Measurements from ENCODE around the gene TNFSF9.
A peak's percentile ranks its signal among the peaks of the same experiment; 100 is the strongest.
"Not testable (repeated sequence)": the region's sequence is repeated elsewhere in the genome, so short reads cannot be mapped to it uniquely, and the experiment has no call there.

The TNFSF9 gene

GRCh38 chr19:6551607-6552450 is 21.0 kb downstream of the TNFSF9 start:
- Histone ChIP-seq H3K4me3 (ENCODE audit: low read length in 2 of 2) (peak overlapping the region in 1 of 2 donors; percentile 13), H3K9me3 (ENCODE audit: control insufficient read depth in 2 of 2, low read length in 2 of 2) (no peaks in the 10 kb centered on the region), H3K27ac (ENCODE audit: low read depth in 2 of 2, low read length in 2 of 2) (no peak overlapping the region), H3K9ac (ENCODE audit: low read depth in 1 of 2, low read length in 2 of 2) (peak overlapping the region in 1 of 2 donors; percentile 14), H3K4me1 (ENCODE audit: control insufficient read depth in 2 of 2, insufficient read depth in 2 of 2, low read length in 2 of 2) (no peaks in the 10 kb centered on the region), H3K36me3 (ENCODE audit: control insufficient read depth in 2 of 2, insufficient read depth in 2 of 2, low read length in 2 of 2) (no peaks in the 10 kb centered on the region), H3K27me3 (ENCODE audit: control insufficient read depth in 2 of 2, insufficient read depth in 2 of 2, low read length in 2 of 2) (no peaks in the 10 kb centered on the region)

GRCh38 chr19:6556043-6556449 is 25.2 kb downstream of the TNFSF9 start:
- Histone ChIP-seq H3K9me3 (ENCODE audit: control insufficient read depth in 2 of 2, low read length in 2 of 2) (no peaks in the 10 kb centered on the region), H3K9ac (ENCODE audit: low read depth in 1 of 2, low read length in 2 of 2) (no peak overlapping the region), H3K4me3 (ENCODE audit: low read length in 2 of 2) (no peak overlapping the region), H3K27ac (ENCODE audit: low read depth in 2 of 2, low read length in 2 of 2) (no peak overlapping the region), H3K36me3 (ENCODE audit: control insufficient read depth in 2 of 2, insufficient read depth in 2 of 2, low read length in 2 of 2) (no peaks in the 10 kb centered on the region), H3K4me1 (ENCODE audit: control insufficient read depth in 2 of 2, insufficient read depth in 2 of 2, low read length in 2 of 2) (no peaks in the 10 kb centered on the region), H3K27me3 (ENCODE audit: control insufficient read depth in 2 of 2, insufficient read depth in 2 of 2, low read length in 2 of 2) (no peaks in the 10 kb centered on the region)

DNA sequence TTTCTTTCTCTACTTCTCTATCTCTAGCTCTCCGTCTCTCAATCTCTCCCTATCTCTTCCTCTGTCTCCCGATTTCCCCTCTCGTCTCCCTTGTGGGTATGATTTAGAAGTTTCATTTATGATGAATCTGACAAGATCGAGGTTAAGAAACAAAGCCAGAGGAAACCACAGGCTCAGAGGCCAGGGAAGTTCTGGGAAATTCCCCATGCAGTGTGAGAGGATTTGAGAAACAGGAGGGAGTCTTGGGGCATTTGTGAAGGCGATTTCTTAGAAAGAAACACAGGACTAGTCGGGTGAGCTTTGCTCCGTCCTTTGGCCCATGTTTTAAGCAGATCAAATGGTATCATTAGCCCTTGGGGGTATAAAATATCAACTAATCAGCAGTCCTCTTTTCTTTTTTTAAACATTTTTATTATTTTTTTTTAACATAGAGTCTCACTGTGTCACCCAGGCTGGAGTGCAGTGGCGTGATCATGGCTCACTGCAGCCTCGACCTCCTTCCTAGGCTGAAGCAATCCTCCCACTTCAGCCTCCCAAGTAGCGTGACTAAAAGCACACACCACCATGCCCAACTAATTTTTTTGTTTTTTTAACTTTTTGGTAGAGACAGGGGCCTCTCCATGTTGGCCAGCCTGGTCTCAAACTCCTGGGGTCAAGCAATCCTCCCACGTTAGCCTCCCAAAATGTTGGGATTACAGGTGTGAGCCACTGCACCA is 25.8 kb downstream of the TNFSF9 start:
- Histone ChIP-seq H3K36me3 (ENCODE audit: control insufficient read depth in 2 of 2, insufficient read depth in 2 of 2, low read length in 2 of 2) (no peaks in the 10 kb centered on the region), H3K9ac (ENCODE audit: low read depth in 1 of 2, low read length in 2 of 2) (no peak overlapping the region), H3K27ac (ENCODE audit: low read depth in 2 of 2, low read length in 2 of 2) (no peak overlapping the region), H3K9me3 (ENCODE audit: control insufficient read depth in 2 of 2, low read length in 2 of 2) (no peaks in the 10 kb centered on the region), H3K4me3 (ENCODE audit: low read length in 2 of 2) (no peak overlapping the region), H3K4me1 (ENCODE audit: control insufficient read depth in 2 of 2, insufficient read depth in 2 of 2, low read length in 2 of 2) (no peaks in the 10 kb centered on the region), H3K27me3 (ENCODE audit: control insufficient read depth in 2 of 2, insufficient read depth in 2 of 2, low read length in 2 of 2) (no peaks in the 10 kb centered on the region)

DNA sequence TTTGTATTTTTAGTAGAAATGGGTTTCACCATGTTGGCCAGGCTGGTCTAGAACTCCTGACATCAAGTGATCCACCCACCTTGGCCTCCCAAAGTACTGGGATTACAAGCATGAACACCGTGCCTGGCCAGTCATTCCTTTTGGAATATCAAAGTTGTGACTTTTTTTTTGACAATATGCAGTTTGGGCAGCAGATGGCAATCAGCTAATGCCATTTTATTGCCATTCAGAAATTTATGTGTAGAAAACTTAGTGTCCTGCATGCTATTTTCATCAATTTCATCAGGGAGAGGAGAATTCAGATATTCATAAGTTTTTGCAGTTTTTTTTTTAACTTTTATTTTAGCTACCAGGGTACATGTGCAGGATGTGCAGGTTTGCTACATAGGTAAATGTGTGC is 31.6 kb downstream of the TNFSF9 start:
- not testable (repeated sequence) for H3K4me1 ChIP-seq (ENCODE audit: control insufficient read depth in 2 of 2, insufficient read depth in 2 of 2, low read length in 2 of 2); H3K27ac ChIP-seq (ENCODE audit: low read depth in 2 of 2, low read length in 2 of 2); H3K9ac ChIP-seq (ENCODE audit: low read depth in 1 of 2, low read length in 2 of 2); H3K36me3 ChIP-seq (ENCODE audit: control insufficient read depth in 2 of 2, insufficient read depth in 2 of 2, low read length in 2 of 2); H3K4me3 ChIP-seq (ENCODE audit: low read length in 2 of 2); H3K9me3 ChIP-seq (ENCODE audit: control insufficient read depth in 2 of 2, low read length in 2 of 2); H3K27me3 ChIP-seq (ENCODE audit: control insufficient read depth in 2 of 2, insufficient read depth in 2 of 2, low read length in 2 of 2)

DNA sequence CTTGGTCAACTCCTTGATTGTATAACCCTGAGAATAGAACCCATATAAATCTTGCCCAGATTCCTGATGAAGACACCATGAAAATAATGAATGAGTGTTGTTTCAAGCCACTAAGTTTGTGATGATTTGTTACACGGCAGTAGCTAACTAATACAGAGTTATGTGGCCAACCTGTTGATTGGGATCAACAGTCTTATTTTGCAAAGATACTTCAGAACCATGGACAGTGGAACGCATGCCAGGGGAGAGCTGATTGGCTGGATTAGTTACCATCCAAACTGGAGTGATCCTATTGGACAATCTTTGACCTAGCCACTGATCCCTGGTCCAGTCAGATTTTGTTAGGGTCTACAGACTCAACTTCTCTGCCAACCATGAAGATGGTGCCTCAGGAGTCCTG is 33.6 kb downstream of the TNFSF9 start:
- no peaks in the 10 kb centered on the region for H3K27me3 ChIP-seq (ENCODE audit: control insufficient read depth in 2 of 2, insufficient read depth in 2 of 2, low read length in 2 of 2)
- no peaks in the 10 kb centered on the region for H3K4me1 ChIP-seq (ENCODE audit: control insufficient read depth in 2 of 2, insufficient read depth in 2 of 2, low read length in 2 of 2)
- H3K27ac ChIP-seq (ENCODE audit: low read depth in 2 of 2, low read length in 2 of 2), result no peak overlapping the region
- H3K36me3 ChIP-seq (ENCODE audit: control insufficient read depth in 2 of 2, insufficient read depth in 2 of 2, low read length in 2 of 2), result no peaks in the 10 kb centered on the region
- H3K9me3 ChIP-seq (ENCODE audit: control insufficient read depth in 2 of 2, low read length in 2 of 2), result peaks cover 0 to 3% of the 10 kb centered on the region in 2 donors
- no peak overlapping the region for H3K4me3 ChIP-seq (ENCODE audit: low read length in 2 of 2)
- H3K9ac ChIP-seq (ENCODE audit: low read depth in 1 of 2, low read length in 2 of 2), result no peak overlapping the region

- H3K9ac ChIP-seq (ENCODE audit: low read depth in 1 of 2, low read length in 2 of 2); H3K36me3 ChIP-seq (ENCODE audit: control insufficient read depth in 2 of 2, insufficient read depth in 2 of 2, low read length in 2 of 2); H3K4me3 ChIP-seq (ENCODE audit: low read length in 2 of 2); H3K9me3 ChIP-seq (ENCODE audit: control insufficient read depth in 2 of 2, low read length in 2 of 2); H3K27ac ChIP-seq (ENCODE audit: low read depth in 2 of 2, low read length in 2 of 2); H3K27me3 ChIP-seq (ENCODE audit: control insufficient read depth in 2 of 2, insufficient read depth in 2 of 2, low read length in 2 of 2); H3K4me1 ChIP-seq (ENCODE audit: control insufficient read depth in 2 of 2, insufficient read depth in 2 of 2, low read length in 2 of 2): not testable (repeated sequence)
These were observed 35.9 kb downstream of the TNFSF9 start for GRCh38 chr19:6566727-6567126.

DNA sequence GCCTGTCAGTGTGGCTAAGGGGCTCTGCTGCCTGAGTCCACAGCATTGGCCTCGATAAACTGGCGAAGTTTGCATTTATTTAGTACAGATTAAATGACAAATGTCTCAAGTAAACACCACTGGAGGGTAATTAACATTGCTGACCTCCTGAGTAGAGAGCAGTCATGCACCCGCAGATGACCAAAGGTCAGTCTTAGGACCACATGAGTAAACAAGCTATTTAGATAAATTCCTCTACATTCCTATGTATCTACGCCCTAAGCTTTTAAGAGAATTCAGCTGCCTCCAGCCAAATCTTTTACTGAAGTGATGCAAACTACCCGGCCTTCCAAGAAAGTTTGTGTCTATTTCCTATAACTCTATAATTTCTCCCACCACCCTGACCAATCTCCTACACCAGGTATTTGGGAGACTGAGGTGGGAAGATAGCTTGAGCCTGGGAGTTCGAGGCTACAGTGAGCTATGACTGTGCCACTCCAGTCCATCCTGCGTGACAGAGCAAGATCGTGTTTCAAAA is 37.2 kb downstream of the TNFSF9 start:
- no peak overlapping the region for H3K27ac ChIP-seq (ENCODE audit: low read depth in 2 of 2, low read length in 2 of 2)
- H3K4me1 ChIP-seq (ENCODE audit: control insufficient read depth in 2 of 2, insufficient read depth in 2 of 2, low read length in 2 of 2), result no peaks in the 10 kb centered on the region
- peaks cover 0 to 3% of the 10 kb centered on the region in 2 donors for H3K9me3 ChIP-seq (ENCODE audit: control insufficient read depth in 2 of 2, low read length in 2 of 2)
- H3K9ac ChIP-seq (ENCODE audit: low read depth in 1 of 2, low read length in 2 of 2), result no peak overlapping the region
- H3K36me3 ChIP-seq (ENCODE audit: control insufficient read depth in 2 of 2, insufficient read depth in 2 of 2, low read length in 2 of 2), result no peaks in the 10 kb centered on the region
- no peak overlapping the region for H3K4me3 ChIP-seq (ENCODE audit: low read length in 2 of 2)
- no peaks in the 10 kb centered on the region for H3K27me3 ChIP-seq (ENCODE audit: control insufficient read depth in 2 of 2, insufficient read depth in 2 of 2, low read length in 2 of 2)

GRCh38 chr19:6568816-6569215 is 38.0 kb downstream of the TNFSF9 start:
- Histone ChIP-seq H3K27ac (ENCODE audit: low read depth in 2 of 2, low read length in 2 of 2) (no peak overlapping the region), H3K9ac (ENCODE audit: low read depth in 1 of 2, low read length in 2 of 2) (no peak overlapping the region), H3K27me3 (ENCODE audit: control insufficient read depth in 2 of 2, insufficient read depth in 2 of 2, low read length in 2 of 2) (no peaks in the 10 kb centered on the region), H3K4me1 (ENCODE audit: control insufficient read depth in 2 of 2, insufficient read depth in 2 of 2, low read length in 2 of 2) (no peaks in the 10 kb centered on the region), H3K36me3 (ENCODE audit: control insufficient read depth in 2 of 2, insufficient read depth in 2 of 2, low read length in 2 of 2) (no peaks in the 10 kb centered on the region), H3K4me3 (ENCODE audit: low read length in 2 of 2) (no peak overlapping the region), H3K9me3 (ENCODE audit: control insufficient read depth in 2 of 2, low read length in 2 of 2) (peaks cover 0 to 3% of the 10 kb centered on the region in 2 donors)

DNA sequence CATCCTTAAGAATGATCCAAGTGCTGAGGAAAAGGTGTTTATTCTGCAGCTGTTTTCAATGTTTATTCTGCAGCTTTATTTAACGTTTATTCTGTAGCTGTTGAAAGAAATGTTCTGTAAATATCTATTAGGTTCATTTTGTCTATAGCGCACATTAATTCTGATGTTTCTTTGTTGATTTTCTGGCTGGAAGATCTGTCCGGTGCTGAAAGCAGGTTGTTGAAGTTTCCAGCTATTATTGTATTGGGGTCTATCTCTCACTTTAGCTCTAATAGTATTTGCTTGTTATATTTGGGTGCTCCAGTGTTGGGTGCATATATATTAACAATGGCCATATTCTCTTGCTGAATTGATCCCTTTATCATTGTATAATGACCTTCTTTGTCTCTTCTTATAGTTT is 39.9 kb downstream of the TNFSF9 start:
- Histone ChIP-seq H3K9ac (ENCODE audit: low read depth in 1 of 2, low read length in 2 of 2) (no peak overlapping the region), H3K27me3 (ENCODE audit: control insufficient read depth in 2 of 2, insufficient read depth in 2 of 2, low read length in 2 of 2) (no peaks in the 10 kb centered on the region), H3K4me3 (ENCODE audit: low read length in 2 of 2) (no peak overlapping the region), H3K9me3 (ENCODE audit: control insufficient read depth in 2 of 2, low read length in 2 of 2) (peaks cover 0 to 3% of the 10 kb centered on the region in 2 donors), H3K4me1 (ENCODE audit: control insufficient read depth in 2 of 2, insufficient read depth in 2 of 2, low read length in 2 of 2) (no peaks in the 10 kb centered on the region), H3K27ac (ENCODE audit: low read depth in 2 of 2, low read length in 2 of 2) (no peak overlapping the region), H3K36me3 (ENCODE audit: control insufficient read depth in 2 of 2, insufficient read depth in 2 of 2, low read length in 2 of 2) (no peaks in the 10 kb centered on the region)

GRCh38 chr19:6571167-6571566 is 40.3 kb downstream of the TNFSF9 start:
- no peak overlapping the region for H3K4me3 ChIP-seq (ENCODE audit: low read length in 2 of 2)
- H3K9me3 ChIP-seq (ENCODE audit: control insufficient read depth in 2 of 2, low read length in 2 of 2), result peaks cover 0 to 3% of the 10 kb centered on the region in 2 donors
- no peaks in the 10 kb centered on the region for H3K4me1 ChIP-seq (ENCODE audit: control insufficient read depth in 2 of 2, insufficient read depth in 2 of 2, low read length in 2 of 2)
- H3K36me3 ChIP-seq (ENCODE audit: control insufficient read depth in 2 of 2, insufficient read depth in 2 of 2, low read length in 2 of 2), result no peaks in the 10 kb centered on the region
- H3K27ac ChIP-seq (ENCODE audit: low read depth in 2 of 2, low read length in 2 of 2), result no peak overlapping the region
- no peak overlapping the region for H3K9ac ChIP-seq (ENCODE audit: low read depth in 1 of 2, low read length in 2 of 2)
- no peaks in the 10 kb centered on the region for H3K27me3 ChIP-seq (ENCODE audit: control insufficient read depth in 2 of 2, insufficient read depth in 2 of 2, low read length in 2 of 2)
